Kidney capillary endothelial cell (primary cell): ENCODE measurements around the gene GRM4.

Experiments
- DNase-seq: peaks from one replicate; pipeline ENCODE4 v3.0.0-alpha.2; 2018; ENCODE audit warnings: low spot score

The GRM4 gene

GRCh38 chr6:33993653-33994471 is 152.0 kb downstream of the GRM4 start:
- DNase-seq, result no peak

DNA sequence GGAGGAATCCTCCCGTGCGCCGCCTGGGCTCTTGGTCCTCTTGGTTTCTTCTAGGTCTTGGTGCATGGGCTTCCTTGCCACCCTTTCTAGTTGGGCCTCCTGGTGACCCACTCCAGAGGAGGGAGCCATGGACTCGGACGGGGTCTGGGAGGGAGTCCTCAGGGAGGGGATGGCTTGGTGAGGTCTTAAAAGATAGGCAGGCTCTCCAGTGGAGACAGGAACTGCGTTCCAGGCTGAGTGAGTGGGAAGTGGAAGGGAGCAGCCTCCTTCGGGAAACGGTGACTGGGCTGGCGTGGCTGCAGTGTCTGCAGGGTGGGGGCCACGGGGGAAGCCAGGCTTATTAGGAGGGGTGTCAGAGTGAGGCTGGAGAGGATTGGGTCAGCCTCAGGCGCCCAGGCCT is 152.8 kb downstream of the GRM4 start:
- DNase-seq, result no peak

- DNase-seq, result no peak
Observed at GRCh38 chr6:33992191-33992590, 153.7 kb downstream of the GRM4 start.

GRCh38 chr6:33991610-33992009 is 154.3 kb downstream of the GRM4 start:
- no peak for DNase-seq

DNA sequence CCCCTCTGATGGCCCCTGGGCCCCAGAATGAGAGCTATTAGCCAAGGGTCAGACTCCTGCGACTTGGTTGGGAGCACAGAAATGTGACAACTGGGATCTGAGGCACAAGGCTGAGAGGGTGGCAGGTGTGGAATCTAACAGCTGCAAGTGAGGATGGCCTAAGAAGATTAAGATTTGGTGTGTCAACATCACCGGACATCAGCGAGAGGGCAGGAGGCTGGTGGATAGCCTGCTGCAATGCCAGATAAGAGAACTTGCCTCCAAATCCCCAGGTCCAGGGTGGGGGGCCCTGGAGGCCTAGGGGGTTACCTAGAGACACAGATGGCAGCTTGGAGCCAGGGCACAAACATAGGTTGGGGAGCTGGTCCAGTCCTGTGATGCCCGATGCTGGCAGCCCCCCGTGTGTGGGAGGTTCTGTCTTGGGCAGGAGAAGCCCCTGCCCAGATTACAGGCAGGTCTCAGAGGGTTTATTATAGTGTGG is 155.8 kb downstream of the GRM4 start:
- no peak for DNase-seq

DNA sequence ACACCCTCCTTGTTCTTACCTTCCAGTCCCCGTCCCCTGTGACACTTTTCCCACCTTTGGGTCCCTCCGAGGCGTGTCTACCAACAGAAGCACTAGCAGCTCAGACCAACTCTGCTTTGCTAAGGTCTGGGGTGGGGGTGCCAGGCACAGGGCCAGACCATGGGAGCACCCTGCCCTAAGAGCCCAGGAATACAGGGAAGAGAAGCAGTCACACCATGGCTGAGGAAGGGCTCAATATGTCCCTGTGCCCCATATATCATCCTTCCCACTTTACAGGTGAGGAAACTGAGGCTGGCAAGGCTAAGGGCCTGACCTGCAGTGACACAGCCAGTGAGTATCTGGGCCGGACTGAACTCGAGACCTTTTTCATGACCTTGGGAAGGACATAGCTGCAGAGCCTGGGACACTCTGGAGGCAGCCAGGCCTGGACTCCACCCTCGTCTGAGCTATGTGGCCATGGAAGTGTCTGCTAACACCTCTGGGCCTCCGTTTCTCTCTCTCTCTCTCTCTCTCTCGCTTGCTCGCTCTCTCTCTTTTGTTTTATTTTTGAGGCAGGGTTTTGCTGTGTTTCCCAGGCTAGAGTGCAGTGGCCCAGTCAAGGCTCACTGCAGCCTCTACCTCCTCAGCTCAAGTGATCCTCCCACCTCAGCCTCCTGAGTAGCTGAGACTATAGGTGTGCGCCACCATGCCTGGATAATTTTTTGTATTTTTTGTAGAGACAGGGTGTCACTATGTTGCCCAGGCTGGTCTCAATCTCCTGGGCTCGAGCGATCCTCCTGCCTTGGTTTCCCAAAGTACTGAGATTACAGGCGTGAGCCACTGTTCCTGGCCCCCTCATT is 156.7 kb downstream of the GRM4 start:
- DNase-seq, result no peak

- DNase-seq, result no peak
Observed at GRCh38 chr6:33988121-33989015, 157.5 kb downstream of the GRM4 start.

- DNase-seq, result no peak
Observed at GRCh38 chr6:33987531-33988021, 158.3 kb downstream of the GRM4 start.

- no peak for DNase-seq
Observed at GRCh38 chr6:33985947-33986346, 159.9 kb downstream of the GRM4 start.

GRCh38 chr6:33985313-33985751 is 160.6 kb downstream of the GRM4 start:
- DNase-seq, result no peak

DNA sequence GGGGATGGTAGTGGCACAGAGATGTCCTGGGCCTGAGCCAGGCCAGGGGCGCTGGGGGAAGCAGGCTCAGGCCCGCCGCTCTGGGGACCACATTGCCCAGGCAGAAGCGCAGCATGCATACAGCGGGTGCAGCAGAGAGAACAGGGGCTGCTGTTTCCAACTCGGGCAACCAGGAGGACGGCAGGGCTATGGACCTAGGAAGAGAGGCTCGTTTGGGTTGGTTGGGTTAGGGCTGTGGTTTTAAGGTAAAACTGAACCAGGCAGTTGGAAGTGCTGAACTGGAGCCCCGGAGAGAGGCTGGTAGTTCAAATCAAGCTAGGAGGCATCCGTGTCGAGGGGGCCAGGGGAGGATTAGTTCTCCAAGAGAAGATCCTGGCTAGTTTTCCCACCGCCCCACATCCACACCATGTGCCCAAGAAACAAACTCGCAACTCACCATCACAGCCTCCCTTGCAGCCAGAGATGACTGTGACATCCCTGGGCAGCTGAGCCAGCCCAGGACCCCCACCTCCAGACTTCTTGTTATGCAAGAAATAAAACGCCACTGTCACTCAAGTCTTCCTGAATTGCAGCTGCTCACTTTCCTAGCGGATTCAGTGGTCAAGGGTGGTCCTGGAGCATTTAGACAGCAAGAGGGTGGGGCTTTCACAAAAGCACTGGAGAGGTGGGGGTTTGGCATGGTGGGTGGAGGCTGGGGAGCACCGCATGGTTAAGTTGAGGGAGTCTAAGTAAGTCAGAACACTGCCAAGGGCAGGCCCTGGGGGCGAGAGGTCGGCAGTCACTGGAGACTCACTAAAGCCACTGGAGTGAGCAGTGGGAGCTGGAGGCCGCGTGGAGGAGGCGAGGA is 161.2 kb downstream of the GRM4 start:
- DNase-seq, result no peak

DNA sequence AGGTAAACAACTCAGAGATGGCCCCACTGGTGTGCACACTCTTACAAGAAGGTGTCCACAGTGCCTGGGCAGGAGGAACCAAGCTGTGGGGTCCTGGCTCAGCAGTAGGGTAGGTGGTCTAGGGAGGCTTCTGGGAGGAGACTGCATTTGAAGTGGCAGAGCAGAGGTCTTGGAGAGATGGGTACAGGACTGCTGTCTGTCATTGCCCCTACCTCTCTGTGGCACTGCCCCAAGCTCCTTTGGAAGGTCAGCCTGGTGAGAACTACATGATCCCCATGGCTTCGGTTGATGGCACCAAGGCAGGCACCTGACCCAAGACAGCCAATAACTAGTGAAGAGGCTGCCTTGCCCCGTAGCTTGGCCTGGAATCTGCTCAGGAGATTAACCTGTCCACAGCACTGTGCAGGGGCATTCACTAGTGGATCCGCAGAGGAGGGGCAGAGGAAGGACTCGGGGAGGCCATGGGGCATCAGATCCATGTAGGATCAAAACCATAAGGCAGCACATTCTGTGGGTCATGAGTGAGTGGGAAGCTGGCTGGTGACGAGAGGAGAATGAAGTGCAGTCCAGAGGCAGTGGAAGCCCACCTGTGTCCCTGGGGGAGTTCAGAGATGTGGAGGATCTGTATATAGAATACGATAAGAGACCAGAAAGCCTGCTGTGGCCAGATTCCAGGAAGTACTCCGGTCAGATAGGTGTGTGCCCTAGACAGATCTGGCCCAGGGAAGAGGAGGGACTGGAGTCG is 162.0 kb downstream of the GRM4 start:
- no peak for DNase-seq

- no peak for DNase-seq
Observed at GRCh38 chr6:33983109-33983716, 162.7 kb downstream of the GRM4 start.

DNA sequence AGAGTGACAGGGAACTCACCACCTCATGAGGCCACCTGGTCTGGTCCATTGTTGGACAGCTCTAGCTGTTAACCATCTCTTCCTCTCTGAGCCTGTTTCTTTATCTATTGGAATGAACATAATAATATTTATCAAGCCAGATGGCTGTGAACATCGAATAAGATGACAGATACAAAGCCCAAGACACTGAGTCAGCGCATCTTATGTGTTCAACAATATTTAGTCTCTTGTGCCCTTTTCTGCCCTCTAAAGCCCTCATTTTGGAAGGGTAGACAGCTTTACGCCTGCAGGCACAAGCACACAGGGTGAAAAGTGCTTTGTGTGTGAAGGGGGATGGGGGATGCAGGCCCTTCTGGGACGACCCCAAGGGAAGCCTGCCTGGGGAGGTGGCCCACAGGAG is 164.0 kb downstream of the GRM4 start:
- DNase-seq, result no peak

DNA sequence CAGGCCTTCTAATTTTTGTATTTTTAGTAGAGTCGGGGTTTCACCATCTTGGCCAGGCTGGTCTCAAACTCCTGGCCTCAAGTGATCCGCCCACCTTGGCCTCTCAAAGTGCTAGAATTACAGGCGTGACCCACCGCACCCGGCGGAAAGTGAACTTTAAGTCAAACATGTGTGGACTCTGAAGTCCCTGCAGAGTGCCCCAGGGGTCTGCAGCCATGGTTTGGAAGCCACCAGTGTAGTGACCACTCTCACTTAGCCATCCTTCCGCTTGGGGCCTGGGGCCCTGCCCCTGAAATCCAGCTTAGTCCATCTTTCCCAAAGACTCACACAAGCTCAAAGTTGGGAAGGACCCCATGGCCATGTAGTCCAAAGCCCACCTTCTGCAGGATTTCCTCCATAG is 164.5 kb downstream of the GRM4 start:
- no peak for DNase-seq

DNA sequence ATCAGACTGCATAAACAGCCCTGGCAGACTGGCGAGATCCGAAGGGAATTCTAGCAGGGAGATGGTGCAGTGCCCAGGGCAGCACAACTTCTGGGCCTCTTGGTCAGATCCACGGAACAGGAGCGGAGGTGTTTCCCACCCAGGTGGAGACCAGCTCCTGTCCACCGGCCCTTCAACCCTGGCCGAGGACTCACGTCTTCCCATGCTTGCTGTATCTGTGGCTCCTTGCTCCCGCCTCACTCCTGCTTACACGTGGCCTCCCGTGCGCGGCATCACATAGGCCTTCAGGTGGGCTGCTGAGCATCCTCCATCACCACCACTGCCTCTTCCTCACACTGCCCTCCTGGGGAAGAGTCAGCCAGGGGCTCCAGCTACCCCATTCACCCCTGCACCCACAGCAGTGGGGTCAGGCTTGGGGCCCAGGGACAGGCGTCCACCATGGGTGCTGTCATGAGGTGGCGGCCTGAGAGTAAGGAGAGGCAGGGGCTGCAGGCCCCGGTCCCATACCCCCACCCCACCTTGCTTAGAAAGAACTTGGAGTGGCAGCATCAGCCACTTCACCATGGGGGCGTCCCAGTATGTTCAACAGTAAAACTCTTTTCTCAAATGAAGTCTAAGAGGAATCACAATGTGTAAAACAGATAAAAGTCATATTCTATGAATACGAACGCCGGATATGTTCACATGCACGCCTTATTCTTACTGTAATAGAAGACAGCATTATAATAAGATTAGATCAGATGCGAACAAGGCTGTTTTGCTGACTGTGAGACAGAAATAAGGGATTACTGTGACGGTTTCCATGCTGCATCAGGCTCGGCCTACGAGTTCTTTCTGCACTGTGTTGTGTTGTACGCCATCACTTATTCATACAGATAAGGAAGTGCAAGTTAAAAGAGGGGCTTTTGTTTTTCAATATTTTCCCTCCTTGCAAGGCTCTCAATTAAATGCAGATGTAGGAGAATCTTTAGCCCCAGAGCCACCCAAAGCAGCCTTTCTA is 165.4 kb downstream of the GRM4 start:
- DNase-seq, result no peak

- DNase-seq, result no peak
Observed at GRCh38 chr6:33979750-33980149, 166.1 kb downstream of the GRM4 start.

GRCh38 chr6:33978412-33979150 is 167.3 kb downstream of the GRM4 start:
- no peak for DNase-seq
